ENCODE results near the gene KRTAP16-1.

DNA sequence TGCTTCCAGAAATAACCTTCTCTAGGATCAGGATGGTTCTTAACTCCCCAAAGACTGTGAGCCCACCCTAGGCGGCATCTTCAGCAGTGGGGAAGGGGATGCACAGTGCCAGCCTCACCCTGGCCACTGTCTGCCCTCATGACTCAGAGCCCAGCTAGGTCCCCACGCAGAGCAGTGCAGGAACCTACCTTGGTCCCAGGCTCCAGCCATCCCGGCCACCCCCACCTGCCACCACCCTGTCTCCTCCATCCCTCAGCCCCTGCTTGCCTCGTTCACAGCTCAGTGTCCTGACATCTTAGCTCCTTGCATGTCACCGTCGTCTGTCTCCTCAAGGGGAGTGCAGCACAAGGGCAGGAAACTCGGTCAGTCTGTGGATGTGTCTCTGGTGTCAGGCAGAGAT is 22.5 kb upstream of the KRTAP16-1 start:
- TF ChIP-seq, protein P1, sequence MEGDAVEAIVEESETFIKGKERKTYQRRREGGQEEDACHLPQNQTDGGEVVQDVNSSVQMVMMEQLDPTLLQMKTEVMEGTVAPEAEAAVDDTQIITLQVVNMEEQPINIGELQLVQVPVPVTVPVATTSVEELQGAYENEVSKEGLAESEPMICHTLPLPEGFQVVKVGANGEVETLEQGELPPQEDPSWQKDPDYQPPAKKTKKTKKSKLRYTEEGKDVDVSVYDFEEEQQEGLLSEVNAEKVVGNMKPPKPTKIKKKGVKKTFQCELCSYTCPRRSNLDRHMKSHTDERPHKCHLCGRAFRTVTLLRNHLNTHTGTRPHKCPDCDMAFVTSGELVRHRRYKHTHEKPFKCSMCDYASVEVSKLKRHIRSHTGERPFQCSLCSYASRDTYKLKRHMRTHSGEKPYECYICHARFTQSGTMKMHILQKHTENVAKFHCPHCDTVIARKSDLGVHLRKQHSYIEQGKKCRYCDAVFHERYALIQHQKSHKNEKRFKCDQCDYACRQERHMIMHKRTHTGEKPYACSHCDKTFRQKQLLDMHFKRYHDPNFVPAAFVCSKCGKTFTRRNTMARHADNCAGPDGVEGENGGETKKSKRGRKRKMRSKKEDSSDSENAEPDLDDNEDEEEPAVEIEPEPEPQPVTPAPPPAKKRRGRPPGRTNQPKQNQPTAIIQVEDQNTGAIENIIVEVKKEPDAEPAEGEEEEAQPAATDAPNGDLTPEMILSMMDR (optimal IDR thresholded peaks at IDR 0.05 in 1 of 3, IDR thresholded peaks at IDR 0.05 in 1 of 3, conservative IDR thresholded peaks at IDR 0.05 in 1 of 3; ENCODE audit: extremely low read depth in 1 of 3, insufficient read depth in 2 of 3, low read length in 3 of 3): no peak
- no peak for TF ChIP-seq EZH2 (IDR thresholded peaks at IDR 0.05; ENCODE audit: low read length)

Data from keratinocyte (primary cell).